Measurements from ENCODE around the gene CNNM2. TPM values are rescaled to one million over a fixed set of nuclear protein-coding genes. Genes with fewer than 3 reads are reported as not detected.
"Not testable (repeated sequence)": the region's sequence is repeated elsewhere in the genome, so short reads cannot be mapped to it uniquely, and the experiment has no call there.

Gene CNNM2
- total RNA-seq, 1 donor from 2014 or later, result 5.9 TPM

- intact Hi-C loops (cut with DNase I), result no loop called here
- no peak for DNase-seq (ENCODE audit: low spot score)
Observed at GRCh38 chr10:103117247-103117646, 199.2 kb downstream of the CNNM2 start.

DNA sequence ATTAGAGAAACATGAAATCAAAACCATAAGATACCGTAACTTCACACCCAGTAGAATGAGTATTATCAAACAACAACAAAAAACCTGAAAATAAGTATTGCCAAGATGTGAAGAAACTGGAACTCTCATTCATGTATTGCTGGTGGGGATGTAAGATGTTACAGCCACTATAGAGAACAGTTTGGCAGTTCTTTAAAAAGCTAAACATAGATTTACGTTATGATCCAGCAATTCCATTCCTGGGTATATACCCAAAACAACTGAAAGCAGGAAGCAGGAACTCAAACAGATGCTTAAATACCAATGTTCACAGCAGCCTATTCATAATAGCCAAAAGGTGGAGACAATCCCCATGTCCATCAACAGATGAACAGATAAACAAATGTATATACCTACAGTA, 202.5 kb downstream of the CNNM2 start:
- DNase-seq (ENCODE audit: low spot score), result no peak
- intact Hi-C loops (cut with DNase I), result no loop called here

DNA sequence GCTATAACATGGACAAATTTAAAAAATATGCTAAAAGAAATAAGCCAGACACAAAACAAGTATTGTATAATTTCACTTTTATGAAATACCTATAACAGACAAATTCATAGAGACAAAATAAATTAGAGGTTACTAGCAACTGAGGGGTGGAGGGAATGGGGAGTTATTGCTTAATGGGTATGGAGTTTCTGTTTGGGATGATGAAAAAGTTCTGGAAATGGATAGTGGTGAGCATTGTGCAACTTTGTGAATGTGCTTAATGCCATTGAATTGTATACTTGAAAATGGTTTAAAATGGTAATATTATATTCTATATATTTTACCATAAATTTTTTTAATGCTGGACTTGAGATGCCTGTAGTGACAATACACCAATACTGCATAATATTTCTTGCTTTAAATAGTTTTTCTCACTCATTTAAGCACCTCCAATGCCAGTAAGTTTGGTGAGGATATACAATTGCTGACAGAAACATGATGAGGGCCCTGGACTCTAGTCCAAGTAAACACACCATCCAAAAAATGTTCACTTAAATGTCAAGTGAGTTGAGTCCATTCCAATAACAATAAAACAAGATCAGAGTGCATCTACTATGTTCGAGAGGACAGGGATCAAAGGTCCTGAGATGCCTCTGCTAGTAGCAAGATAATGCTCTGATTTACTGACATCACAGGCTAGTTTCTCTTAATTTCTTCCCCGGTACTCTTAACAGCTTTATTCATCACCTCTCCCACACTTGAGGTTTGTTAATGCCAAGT, 203.1 kb downstream of the CNNM2 start:
- intact Hi-C loops (cut with DNase I), result no loop called here
- no peak for DNase-seq (ENCODE audit: low spot score)

DNA sequence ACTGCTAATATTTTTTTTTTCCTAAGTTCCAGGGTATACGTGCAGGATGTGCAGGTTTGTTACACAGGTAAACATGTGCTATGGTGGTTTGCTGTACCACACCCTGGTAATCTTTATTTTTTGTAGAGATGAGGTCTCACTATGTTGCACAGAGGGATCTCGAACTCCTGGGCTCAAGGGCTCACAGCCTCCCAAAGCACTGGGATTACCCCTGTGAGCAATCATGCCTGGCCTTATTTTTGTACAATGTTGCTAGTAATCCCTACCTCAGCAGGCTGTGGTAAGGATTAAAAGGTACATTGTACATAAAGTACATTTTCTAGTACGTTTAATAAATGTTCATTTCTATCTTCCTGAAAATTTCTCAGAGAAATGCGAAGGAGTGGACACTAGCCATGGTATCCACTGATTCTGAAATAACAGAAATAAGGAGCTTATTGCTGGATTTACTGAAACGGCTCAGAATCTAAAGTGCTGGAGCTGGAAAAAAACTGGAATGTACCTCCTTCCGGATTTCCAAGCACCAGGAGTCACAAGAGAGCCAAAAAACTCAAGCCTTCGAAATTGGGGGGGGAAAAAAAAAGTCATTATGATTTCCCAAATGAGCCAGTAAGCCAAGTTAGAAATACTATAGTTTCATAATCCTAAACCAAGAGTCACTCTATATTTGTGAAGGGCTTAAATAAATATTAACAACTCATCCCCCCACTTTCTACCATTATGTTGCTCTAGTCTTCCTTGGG, 205.4 kb downstream of the CNNM2 start:
- no peak for DNase-seq (ENCODE audit: low spot score)
- intact Hi-C loops (cut with DNase I), result no loop called here

GRCh38 chr10:103124420-103125096, 206.5 kb downstream of the CNNM2 start:
- no peak for DNase-seq (ENCODE audit: low spot score)
- intact Hi-C loops (cut with DNase I), result no loop called here

DNA sequence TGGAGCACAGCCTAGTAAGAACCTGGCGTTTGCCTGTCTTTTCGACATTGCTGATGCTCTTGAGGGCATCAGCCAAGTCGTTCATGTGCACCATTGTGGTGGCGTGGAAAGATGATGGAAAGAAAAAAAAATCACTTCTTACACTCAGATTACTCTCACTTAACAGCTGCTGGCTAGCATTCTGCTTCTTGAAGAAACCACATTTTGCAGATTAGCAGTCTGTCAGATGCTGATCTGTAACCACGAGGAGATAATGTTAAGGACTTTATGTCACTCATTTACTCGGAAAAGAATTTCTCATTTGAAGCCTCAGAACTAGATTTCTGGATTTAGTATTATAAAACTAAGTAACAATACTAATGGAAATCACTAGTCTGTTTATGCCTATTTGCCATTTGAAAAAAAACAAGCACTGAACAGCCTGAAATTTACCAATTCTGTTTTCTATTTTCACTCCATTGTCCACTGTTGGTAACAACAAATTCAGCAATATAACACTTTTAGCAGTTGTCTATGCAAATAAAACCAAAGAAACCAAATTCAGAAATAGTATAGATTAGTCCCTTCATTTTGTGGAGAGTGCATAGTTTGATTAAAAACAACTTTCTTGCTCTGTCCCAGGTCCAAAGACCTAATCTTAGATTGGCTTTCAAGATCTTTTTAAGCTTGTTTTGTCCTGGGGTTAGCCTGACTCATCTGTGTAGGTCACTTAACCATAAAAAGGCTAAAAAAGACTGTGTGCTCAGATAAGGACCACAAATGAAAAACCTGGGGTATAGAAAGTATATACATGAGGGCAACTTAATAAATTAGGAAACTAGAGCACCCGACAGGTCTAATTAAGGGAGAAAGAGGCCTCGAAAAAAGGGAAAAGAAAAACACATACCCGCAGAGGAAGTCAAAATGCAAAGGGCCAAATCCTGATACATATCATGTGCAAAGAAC, 207.5 kb downstream of the CNNM2 start:
- intact Hi-C loops (cut with DNase I), result no loop called here
- DNase-seq (ENCODE audit: low spot score), result no peak

- no peak for DNase-seq (ENCODE audit: low spot score)
- intact Hi-C loops (cut with DNase I), result no loop called here
Observed at GRCh38 chr10:103127241-103127640, 209.1 kb downstream of the CNNM2 start.

- DNase-seq (ENCODE audit: low spot score); intact Hi-C loops (cut with DNase I): not testable (repeated sequence)
Observed at GRCh38 chr10:103130180-103130579, 212.1 kb downstream of the CNNM2 start.

GRCh38 chr10:103130910-103131309, 212.8 kb downstream of the CNNM2 start:
- intact Hi-C loops (cut with DNase I), result no loop called here
- no peak for DNase-seq (ENCODE audit: low spot score)

GRCh38 chr10:103135168-103135567, 217.1 kb downstream of the CNNM2 start:
- intact Hi-C loops (cut with DNase I); DNase-seq (ENCODE audit: low spot score): not testable (repeated sequence)

DNA sequence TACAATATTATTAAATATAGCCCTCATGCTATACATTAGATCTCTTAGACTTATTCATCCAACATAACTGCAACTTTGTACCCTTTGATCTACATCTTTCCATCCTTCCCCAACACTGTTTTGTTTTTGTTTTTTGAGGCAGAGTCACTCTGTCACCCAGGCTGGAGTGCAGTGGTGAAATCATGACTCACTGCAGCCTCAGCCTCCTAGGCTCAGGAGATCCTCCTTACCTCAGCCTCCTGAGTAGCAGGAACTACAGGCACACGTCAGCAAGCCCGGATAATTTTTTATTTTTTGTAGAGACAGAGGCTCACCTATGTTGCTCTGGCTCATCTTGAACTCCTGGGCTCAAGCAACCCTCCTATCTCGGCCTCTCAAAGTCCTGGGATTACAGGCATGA, 221.7 kb downstream of the CNNM2 start:
- DNase-seq (ENCODE audit: low spot score), result no peak
- intact Hi-C loops (cut with DNase I), result no loop called here

Other genes starting within 250 kb of the CNNM2 start
- 13.1 TPM for gene ARL3, start 203.9 kb upstream of the CNNM2 start, total RNA-seq
- gene SFXN2, start 203.7 kb upstream of the CNNM2 start, total RNA-seq, result 2.8 TPM
- 19.2 TPM for gene WBP1L, start 174.3 kb upstream of the CNNM2 start, total RNA-seq
- gene CYP17A1, start 80.9 kb upstream of the CNNM2 start, total RNA-seq, result not detected
- gene BORCS7, start 64.0 kb upstream of the CNNM2 start, total RNA-seq, result 15.8 TPM
- gene AS3MT, start 48.8 kb upstream of the CNNM2 start, total RNA-seq, result 7.2 TPM